ENCODE data around the gene ASIC2. TPM values are rescaled to one million over a fixed set of nuclear protein-coding genes. Genes with fewer than 3 reads are reported as not detected.

ASIC2 gene
- polyA plus RNA-seq, 5 donors = 0.21 to 0.86 (median 0.46) TPM

DNA sequence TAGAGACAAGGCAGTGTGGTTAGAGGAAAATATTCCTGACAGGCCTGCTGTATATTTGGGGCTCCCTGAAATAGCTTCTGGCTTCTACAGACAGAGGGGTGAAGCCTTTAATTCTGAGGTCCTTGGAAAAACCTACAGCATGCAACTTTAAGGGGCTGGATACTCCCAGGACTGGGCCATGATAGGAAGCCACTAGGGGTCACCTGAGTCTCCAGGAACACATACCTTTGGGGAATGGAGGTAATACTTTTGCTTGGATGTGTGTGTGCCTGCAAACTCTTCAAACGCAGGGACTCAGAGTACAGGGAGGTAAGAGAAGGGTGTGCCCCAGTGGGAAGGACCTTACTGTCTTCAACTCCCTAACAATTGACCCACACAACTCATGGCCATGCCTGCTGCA lies 4.1 kb downstream of the ASIC2 start:
- DNase-seq = no peak

- DNase-seq = no peak
These were observed 5.9 kb downstream of the ASIC2 start for GRCh38 chr17:33287096-33287725.

- DNase-seq = no peak
These were observed 7.7 kb downstream of the ASIC2 start for GRCh38 chr17:33285413-33285812.

GRCh38 chr17:33284022-33284421 lies 9.1 kb downstream of the ASIC2 start:
- DNase-seq = no peak

DNA sequence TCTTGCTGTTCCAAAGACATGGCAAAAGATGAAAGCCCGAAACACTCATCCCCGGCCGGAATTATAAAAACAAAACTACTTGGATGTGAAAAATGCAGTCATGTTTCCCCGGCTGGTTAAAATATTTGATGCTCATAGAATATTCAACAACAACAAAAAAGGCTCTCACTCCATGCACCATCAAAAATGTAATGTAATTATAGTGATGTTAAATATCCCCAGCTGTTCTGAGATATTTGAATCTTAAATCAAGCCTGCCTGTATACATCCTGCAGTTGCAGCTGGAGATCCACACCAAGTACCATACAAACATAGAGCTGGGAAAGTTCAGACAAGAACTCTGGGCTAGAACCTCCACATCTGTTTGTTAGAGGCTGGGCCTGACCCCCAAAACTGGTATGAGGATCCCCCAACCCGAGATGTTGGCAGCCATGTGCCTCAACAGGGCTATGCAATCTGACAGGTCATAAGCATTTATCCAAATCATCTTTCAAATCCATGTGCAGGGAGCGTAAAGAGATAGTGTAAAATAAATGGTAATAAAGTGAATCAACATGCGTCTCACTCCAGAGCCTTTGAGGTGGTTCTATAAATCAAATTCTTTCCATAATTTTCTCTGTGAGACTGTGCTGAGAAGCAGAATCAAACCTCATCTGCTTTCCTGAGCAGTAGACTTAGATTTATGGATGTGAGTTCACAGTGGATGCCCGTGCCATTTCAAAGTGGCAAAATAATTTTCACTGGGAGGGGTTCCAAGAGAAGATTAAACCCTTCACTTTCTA lies 12.7 kb downstream of the ASIC2 start:
- DNase-seq = no peak

DNA sequence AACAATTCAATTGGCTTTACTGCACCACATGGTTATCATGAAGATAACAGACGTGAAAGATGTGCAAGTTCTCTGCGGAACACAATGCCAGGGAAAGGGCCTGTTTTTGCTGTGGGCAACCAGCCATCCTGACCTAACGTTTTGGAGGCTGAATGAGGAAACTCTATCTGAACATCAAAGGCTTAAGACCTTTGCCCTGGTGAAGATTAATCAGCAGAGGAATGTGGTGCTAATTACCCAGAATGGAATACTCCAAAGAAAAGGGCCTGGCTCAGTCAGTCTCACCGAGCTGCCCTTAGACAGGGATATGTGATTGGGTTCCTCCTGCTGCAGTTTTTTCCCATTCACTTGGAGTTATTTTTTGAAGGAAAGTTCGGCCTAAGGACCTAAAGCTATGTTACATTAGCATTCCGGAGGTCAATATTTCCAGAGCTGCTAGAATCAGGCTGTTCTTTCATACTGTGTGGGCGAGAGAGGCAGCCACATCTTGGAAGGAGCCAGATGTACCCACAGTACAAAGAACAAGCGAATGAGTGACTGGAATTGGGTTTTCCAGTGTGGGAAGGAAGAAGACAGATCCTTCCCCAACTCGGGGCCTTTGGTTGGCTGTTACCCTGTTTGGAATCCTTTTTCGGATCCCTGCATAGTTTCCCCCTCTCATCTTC lies 15.5 kb downstream of the ASIC2 start:
- DNase-seq = no peak

- DNase-seq = no peak
These were observed 19.2 kb downstream of the ASIC2 start for GRCh38 chr17:33273743-33274410.

GRCh38 chr17:33273271-33273670 lies 19.8 kb downstream of the ASIC2 start:
- no peak for DNase-seq

DNA sequence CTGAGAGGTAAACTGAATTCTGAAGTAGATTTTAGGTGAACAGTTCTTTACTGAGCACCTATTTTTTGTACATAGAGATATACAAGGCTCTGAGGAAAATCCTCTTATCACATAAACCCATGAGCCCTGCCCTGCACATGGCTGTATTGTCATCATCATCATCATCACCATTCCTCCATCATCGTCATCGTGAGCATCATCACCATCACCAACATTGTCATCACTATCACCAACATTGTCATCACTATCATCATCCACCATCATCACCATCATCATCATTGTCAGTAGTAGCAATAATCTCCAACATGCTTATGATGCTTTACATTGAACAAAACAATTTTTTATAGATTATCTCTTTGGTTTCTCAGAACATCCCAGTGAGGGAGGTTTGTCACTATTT lies 20.7 kb downstream of the ASIC2 start:
- no peak for DNase-seq

GRCh38 chr17:33269337-33270060 lies 23.6 kb downstream of the ASIC2 start:
- DNase-seq = no peak

GRCh38 chr17:33267851-33268548 lies 25.1 kb downstream of the ASIC2 start:
- no peak for DNase-seq

DNA sequence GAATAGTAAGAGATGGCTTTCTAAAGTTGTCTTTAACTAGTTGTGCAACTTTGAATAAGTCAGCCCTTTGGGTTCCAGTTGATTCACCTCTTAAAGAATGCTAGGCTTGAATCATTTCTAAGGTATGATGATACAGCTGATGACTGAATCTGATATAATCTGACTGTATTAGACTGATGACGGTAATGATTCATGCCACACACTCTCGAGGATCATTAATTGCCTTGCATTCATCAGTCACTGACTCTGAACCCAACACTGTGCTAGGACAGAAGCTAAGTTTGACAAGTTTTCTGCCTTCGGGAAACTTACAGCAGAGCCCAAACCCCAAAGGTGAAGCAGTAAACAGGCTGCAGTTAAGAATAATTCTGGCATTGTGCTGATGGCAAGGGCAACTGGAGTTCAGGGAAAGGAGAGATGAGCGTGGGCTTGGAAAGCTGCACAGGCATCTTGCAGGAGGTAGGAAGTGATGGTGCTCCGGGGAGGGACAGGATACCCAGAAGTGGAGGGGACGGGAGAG lies 25.8 kb downstream of the ASIC2 start:
- no peak for DNase-seq

DNA sequence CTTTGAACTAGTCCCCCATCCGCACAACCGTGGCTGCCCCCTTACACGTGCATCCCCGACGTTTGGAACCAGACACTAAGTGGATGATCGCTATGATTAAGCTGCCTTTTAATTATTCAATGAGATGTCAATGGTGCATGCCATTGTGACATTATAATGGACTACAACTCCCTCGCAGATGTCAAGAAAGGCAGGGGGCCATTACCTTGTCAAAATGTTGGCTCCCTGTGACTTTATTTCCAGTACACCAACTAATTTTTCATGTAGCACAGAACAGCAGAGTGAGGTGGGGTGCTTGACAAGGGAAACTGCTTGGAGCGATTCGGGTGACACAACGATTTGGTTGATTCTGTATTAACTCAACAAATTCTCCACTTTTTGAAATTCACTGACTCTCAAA lies 26.5 kb downstream of the ASIC2 start:
- DNase-seq = no peak

- no peak for DNase-seq
These were observed 27.0 kb downstream of the ASIC2 start for GRCh38 chr17:33266116-33266515.

DNA sequence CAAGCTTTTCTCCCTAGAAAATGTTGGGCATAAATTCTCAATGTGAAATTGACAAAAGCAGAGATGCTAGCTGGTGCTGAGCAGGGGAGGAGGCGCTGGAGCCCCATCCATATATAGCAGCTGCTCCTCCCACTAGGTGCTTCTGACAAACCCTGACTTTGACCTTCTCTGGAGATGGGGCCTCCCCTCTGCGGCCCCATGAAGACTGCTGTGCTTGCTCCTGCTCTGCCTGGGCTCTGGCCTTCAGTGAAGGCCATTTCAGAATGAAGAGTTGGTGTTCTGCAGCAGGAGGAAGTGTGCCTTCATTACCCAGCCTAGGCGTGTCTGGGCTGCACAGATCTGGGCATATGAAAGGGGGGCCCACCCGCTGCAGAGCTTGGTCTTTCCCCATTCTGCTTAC lies 29.7 kb downstream of the ASIC2 start:
- no peak for DNase-seq

GRCh38 chr17:33262266-33263123 lies 30.6 kb downstream of the ASIC2 start:
- DNase-seq = no peak

DNA sequence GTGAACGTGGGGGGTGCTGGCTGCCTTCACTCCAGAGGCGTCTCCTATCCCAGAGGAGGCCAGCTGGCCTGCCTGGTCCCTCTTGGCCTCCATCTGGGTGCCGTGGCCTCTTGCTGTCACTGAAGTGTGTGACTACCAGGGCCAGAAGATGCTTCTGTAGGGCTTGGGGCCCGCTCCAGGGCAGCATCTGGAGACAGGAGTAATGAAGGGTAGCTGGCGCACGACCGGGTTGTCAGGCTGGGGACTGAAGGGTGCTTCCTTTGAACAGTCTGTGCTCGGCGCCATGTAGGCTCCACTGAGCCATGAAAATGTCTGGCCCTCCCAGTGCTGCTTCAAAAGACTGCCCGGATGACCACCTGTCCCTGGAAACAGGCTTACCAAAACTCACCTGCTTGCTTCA lies 31.3 kb downstream of the ASIC2 start:
- DNase-seq = no peak

GRCh38 chr17:33260638-33261037 lies 32.5 kb downstream of the ASIC2 start:
- no peak for DNase-seq

DNA sequence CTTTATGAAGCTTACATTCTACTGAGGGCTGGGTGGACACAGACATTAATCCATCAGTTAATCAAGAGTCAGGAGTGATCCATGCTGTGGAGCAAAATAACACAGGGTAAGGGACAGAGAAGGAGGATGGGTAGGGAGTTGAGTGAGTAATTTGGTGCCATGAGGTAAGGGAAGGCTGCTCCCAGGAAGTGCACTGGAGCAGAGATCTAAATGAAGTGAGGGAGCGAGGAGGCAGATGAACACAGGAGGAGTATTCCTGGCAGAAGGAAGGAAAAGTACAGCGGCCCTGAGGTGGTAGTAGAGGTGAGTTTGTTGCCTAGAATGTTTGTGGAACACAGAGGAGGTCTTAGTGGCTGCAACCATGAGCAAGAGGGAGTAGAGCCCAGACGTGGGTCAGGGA lies 34.8 kb downstream of the ASIC2 start:
- DNase-seq = no peak

- no peak for DNase-seq
These were observed 47.9 kb downstream of the ASIC2 start for GRCh38 chr17:33245183-33245582.
